ENCODE results near the gene SIX6. TPM values are rescaled to one million over a fixed set of nuclear protein-coding genes. Genes with fewer than 3 reads are reported as not detected.

Gene SIX6
- total and polyA plus RNA-seq, 10 of the 15 experiments (the other 5 are each of a cell fraction or from before 2014, with no cell fraction given): not detected

GRCh38 chr14:60515511-60516289 lies 6.8 kb downstream of the SIX6 start:
- WGBS (ENCODE audit: insufficient coverage, insufficient replicate concordance, low lambda C conversion rate, missing lambda C conversion rate): 59% methylated on average over 35 of the region's 66 CpGs
- TF ChIP-seq STAT1 (conservative IDR thresholded peaks at IDR 0.05) (no peak), WRNIP1 (IDR thresholded peaks at IDR 0.05; ENCODE audit: borderline replicate concordance, low read depth, low read length) (no peak), EP300 (IDR thresholded peaks at IDR 0.05; ENCODE audit: borderline replicate concordance in 1 of 2, control insufficient read depth in 1 of 2, low read depth in 2 of 2, low read length in 2 of 2) (no peak), SUZ12 (IDR thresholded peaks at IDR 0.05; ENCODE audit: unreplicated experiment) (no peak), KLF5 (IDR thresholded peaks at IDR 0.05; ENCODE audit: partially characterized antibody) (no peak), TBL1XR1 (IDR thresholded peaks at IDR 0.05; ENCODE audit: low read depth, low read length) (no peak), BACH1 (IDR thresholded peaks at IDR 0.05; ENCODE audit: borderline replicate concordance) (no peak), GATAD2B (conservative IDR thresholded peaks at IDR 0.05; ENCODE audit: low read depth) (no peak), ETV6 (conservative IDR thresholded peaks at IDR 0.05 in 1 of 2, IDR thresholded peaks at IDR 0.05 in 1 of 2; ENCODE audit: borderline replicate concordance in 1 of 2, low read depth in 1 of 2) (no peak), BHLHE40 (IDR thresholded peaks at IDR 0.05; ENCODE audit: borderline replicate concordance in 1 of 2, low read depth in 2 of 2, low read length in 1 of 2) (no peak), BCL11A (IDR thresholded peaks at IDR 0.05; ENCODE audit: low read depth, low read length) (no peak)
- TF ChIP-seq, protein P1, sequence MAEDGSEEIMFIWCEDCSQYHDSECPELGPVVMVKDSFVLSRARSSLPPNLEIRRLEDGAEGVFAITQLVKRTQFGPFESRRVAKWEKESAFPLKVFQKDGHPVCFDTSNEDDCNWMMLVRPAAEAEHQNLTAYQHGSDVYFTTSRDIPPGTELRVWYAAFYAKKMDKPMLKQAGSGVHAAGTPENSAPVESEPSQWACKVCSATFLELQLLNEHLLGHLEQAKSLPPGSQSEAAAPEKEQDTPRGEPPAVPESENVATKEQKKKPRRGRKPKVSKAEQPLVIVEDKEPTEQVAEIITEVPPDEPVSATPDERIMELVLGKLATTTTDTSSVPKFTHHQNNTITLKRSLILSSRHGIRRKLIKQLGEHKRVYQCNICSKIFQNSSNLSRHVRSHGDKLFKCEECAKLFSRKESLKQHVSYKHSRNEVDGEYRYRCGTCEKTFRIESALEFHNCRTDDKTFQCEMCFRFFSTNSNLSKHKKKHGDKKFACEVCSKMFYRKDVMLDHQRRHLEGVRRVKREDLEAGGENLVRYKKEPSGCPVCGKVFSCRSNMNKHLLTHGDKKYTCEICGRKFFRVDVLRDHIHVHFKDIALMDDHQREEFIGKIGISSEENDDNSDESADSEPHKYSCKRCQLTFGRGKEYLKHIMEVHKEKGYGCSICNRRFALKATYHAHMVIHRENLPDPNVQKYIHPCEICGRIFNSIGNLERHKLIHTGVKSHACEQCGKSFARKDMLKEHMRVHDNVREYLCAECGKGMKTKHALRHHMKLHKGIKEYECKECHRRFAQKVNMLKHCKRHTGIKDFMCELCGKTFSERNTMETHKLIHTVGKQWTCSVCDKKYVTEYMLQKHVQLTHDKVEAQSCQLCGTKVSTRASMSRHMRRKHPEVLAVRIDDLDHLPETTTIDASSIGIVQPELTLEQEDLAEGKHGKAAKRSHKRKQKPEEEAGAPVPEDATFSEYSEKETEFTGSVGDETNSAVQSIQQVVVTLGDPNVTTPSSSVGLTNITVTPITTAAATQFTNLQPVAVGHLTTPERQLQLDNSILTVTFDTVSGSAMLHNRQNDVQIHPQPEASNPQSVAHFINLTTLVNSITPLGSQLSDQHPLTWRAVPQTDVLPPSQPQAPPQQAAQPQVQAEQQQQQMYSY (CRISPR knock-in tag; IDR thresholded peaks at IDR 0.05): no peak
- in situ Hi-C loops (cut with MboI): no loop called here
- Histone ChIP-seq H3K27ac (ENCODE audit: control insufficient read depth, insufficient read depth) (no peak overlapping the region), H3K4me3 (no peak overlapping the region), H4K20me1 (ENCODE audit: control insufficient read depth, insufficient read depth) (no peaks in the 10 kb centered on the region), H3K79me2 (ENCODE audit: control insufficient read depth, insufficient read depth, low read length) (no peaks in the 10 kb centered on the region), H3K4me2 (ENCODE audit: control insufficient read depth, insufficient read depth) (no peak overlapping the region), H2AFZ (ENCODE audit: control insufficient read depth, low read depth, low read length) (no peak overlapping the region), H3K4me1 (ENCODE audit: control insufficient read depth, insufficient read depth, low read length) (no peaks in the 10 kb centered on the region), H3K27me3 (replicated peaks in 1 of 2; ENCODE audit: control insufficient read depth in 2 of 2, insufficient read depth in 2 of 2, low read length in 1 of 2) (peaks cover 7 to 11% of the 10 kb centered on the region in 2 experiments; a peak in 3 of 4 replicates), H3K9ac (ENCODE audit: control insufficient read depth, insufficient read depth, low read length) (no peak overlapping the region), H3K9me3 (replicated peaks; ENCODE audit: control insufficient read depth, insufficient read depth, low read length) (no peaks in the 10 kb centered on the region; the same call in 2 of the 3 replicates), H3K36me3 (ENCODE audit: control insufficient read depth in 2 of 2, insufficient read depth in 2 of 2, low read length in 1 of 2) (no peaks in the 10 kb centered on the region)
- intact Hi-C loops (cut with micrococcal nuclease; ENCODE audit: unreplicated experiment): no loop called here
- DNase-seq (ENCODE audit: low read depth, low spot score) (no peak), FAIRE-seq (no peak), ATAC-seq (no peak)
- CTCF ChIA-PET: interaction anchor here (1.0 kb wide), 1 partner anchor 40 kb away, joined by 3 read pairs; no protein-coding TSS in a partner anchor
- SMC1A ChIA-PET (ENCODE audit: uncharacterized antibody, unreplicated experiment): no interaction called here
- POLR2A ChIA-PET: no interaction called here
- no TSS peak for BruUV-seq (replicated peaks)
- RAD21 ChIA-PET (ENCODE audit: unreplicated experiment): no interaction called here
